ENCODE data around the gene PRPF4.
"Not testable (repeated sequence)": the region's sequence is repeated elsewhere in the genome, so short reads cannot be mapped to it uniquely, and the experiment has no call there.

Gene PRPF4

DNA sequence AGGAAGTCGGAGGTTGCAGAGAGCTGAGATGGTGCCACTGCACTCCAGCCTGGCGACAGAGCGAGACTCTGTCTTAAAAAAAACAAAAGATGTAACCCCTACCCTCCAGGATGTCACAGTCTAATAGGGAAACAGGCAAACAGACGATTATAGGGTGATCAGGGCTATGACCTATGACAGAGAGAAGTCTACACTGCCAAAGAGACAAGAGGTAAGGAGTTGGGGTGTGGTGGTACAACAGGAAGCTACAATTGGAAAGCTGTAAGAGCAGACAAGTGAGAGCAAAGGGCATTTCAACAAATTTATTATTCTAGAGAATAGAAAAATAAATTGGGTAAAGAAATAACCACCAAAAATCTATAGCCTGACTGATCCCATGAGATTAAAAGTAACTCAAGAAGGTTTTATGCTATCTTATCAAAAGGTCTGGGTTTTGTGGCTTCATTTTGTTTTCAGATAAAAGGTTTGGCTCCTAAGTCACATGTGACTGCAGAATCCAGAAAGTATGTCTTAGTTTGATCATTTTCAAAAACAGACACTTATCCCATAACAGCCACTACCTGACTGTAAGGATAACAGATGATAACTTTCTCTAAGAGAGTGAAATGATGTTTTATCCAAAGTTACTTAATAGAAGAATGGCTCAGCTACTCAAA is 7.4 kb upstream of the PRPF4 start:
- no peak for DNase-seq (ENCODE audit: low read depth, low spot score)

- DNase-seq (ENCODE audit: low read depth, low spot score), result no peak
These were observed 6.1 kb upstream of the PRPF4 start for GRCh38 chr9:113269355-113269754.

DNA sequence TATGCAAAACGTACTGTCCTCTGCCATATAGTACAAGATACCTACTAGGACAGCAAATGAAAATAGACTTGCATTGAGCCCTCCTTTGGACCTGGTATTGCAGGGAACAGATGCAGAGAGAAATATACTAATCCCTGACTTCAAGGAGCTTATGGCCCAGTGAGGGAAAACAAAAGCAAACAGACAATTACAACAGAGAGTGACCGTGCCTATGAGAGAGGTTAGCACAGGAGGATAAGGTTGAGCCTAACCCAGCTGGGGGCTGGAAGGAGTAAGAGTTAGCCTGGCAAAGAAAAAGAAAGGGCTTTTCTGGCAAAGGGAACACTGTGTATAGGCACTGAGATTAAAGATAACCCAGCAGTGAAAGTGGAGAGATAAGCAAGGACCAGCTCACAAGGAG is 5.6 kb upstream of the PRPF4 start:
- no peak for DNase-seq (ENCODE audit: low read depth, low spot score)

- DNase-seq (ENCODE audit: low read depth, low spot score), result no peak
These were observed 843 bp upstream of the PRPF4 start for GRCh38 chr9:113274474-113275156.

- no peak for DNase-seq (ENCODE audit: low read depth, low spot score)
These were observed 3.4 kb downstream of the PRPF4 start for GRCh38 chr9:113278840-113279239.

- no peak for DNase-seq (ENCODE audit: low read depth, low spot score)
These were observed 5.9 kb downstream of the PRPF4 start for GRCh38 chr9:113281356-113281755.

- no peak for DNase-seq (ENCODE audit: low read depth, low spot score)
These were observed 13.6 kb downstream of the PRPF4 start for GRCh38 chr9:113289091-113289490.

GRCh38 chr9:113290052-113290607 is 14.7 kb downstream of the PRPF4 start:
- no peak for DNase-seq (ENCODE audit: low read depth, low spot score)

DNA sequence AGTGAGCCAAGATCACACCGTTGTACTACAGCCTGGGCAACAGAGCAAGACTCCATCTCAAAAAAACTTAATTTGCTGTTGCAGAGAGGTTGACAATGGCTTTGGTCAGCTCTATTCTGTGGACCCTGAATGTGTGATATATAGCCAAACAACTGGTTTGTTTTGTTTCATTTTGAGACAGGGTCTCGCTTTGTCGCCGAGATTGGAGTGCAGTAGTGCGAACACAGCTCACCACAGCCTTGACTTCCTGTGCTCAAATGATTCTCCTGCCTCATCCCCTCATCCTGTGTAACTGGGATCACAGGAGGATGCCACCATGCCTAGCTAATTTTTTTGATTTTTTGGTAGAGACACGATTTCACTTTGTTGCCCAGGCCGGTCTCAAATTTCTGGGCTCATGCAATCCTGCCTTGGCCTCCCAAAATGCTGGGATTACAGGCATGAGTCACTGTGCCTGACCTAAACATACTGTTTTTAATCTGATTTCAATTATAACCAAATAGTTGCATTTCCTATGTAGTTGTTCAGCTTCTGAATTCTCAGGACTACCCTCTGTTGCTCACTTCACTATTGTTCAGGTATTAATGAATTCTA is 17.9 kb downstream of the PRPF4 start:
- no peak for DNase-seq (ENCODE audit: low read depth, low spot score)

GRCh38 chr9:113296247-113296646 is 20.8 kb downstream of the PRPF4 start:
- not testable (repeated sequence) for DNase-seq (ENCODE audit: low read depth, low spot score)

GRCh38 chr9:113296796-113297558 is 21.5 kb downstream of the PRPF4 start:
- no peak for DNase-seq (ENCODE audit: low read depth, low spot score)

DNA sequence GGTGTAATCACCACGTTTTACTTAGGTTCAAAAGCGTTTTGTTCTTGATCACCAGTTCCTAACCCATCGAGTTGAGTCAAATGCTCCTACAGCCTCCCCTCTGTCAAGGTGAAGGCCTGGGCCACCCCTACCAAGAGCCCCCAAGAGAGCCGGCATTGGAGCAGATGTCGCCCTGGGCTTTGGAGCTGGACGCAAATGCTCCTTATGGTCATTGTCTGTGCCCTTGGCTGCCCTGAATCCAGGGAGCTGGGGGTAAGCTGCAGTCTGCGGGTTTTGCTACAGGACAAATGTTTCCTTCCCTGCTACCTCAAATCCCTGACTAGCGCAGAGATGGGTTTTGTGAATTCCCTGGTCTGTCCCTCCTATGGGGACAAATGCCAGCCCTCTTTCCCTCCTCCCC is 22.9 kb downstream of the PRPF4 start:
- DNase-seq (ENCODE audit: low read depth, low spot score), result no peak

GRCh38 chr9:113298924-113299770 is 23.7 kb downstream of the PRPF4 start:
- no peak for DNase-seq (ENCODE audit: low read depth, low spot score)

DNA sequence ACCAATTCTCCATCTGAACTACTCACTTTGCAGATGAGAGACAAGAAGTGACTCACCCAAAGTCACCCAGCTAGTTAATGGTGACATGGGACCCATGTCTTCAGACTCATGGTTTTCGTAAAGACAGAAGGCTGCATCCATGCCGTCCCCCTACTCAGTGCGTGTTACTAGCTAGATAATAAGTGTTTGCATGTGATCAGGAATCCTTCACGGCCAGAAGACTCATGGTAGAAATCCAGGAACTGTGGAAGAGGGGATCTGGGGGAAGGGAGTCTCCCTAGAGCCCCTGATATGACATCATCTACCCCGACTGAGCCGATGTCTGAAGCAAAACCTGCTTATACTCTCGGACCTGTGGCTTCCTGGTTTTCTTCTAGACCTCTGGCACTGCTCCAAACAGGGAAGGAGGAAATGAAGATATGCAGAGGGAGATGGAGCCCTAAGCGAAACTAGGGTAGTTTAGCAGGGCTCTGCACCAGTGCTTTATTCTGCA is 24.4 kb downstream of the PRPF4 start:
- no peak for DNase-seq (ENCODE audit: low read depth, low spot score)

DNA sequence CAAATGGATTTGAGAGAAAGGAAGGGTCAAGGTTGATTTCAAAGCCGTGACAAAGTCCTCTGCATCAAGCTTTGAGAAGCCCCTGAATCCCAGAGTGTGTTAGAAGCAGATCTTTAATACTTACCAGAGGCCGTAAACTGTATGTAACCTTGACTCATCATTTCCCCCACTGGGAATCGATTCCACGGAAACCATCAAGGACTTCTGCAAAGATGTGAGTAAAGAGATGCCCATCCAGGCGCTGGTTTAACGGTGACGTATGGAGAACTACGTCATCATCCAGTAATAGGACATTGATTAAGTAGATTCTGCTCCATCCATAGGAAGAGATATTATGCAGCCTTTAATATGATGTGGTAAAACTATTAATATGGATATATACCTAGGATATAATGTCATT is 26.1 kb downstream of the PRPF4 start:
- no peak for DNase-seq (ENCODE audit: low read depth, low spot score)

- DNase-seq (ENCODE audit: low read depth, low spot score), result no peak
These were observed 27.4 kb downstream of the PRPF4 start, which contains the start of gene RNF183 for GRCh38 chr9:113302792-113303418. RNF183 (minus strand) TSS chr9:113303376; CDS start chr9:113298184, 5,192 bp downstream.

DNA sequence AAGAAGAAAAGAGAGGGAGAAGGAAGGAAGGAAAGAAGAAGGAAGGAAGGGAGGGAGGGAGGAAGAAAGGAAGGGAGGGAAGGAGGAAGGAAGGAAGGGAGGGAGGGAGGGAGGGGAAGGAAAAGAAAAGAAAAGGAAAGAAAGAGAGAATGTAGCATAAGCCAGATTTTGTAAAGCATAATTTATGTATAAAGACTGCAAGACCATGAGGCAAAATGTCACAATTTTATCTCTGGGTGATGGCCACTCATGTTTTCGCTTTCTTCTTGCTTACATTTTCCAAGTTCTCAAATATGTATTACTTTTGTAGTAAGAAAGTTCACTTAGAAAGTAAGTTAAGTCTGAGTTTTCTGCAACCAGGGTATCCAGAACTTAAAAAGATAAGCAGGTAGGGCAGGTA is 31.1 kb downstream of the PRPF4 start:
- no peak for DNase-seq (ENCODE audit: low read depth, low spot score)

- DNase-seq (ENCODE audit: low read depth, low spot score), result no peak
These were observed 32.0 kb downstream of the PRPF4 start for GRCh38 chr9:113307396-113307975.

GRCh38 chr9:113309204-113309813 is 33.9 kb downstream of the PRPF4 start:
- DNase-seq (ENCODE audit: low read depth, low spot score), result no peak

- DNase-seq (ENCODE audit: low read depth, low spot score), result no peak
These were observed 35.1 kb downstream of the PRPF4 start for GRCh38 chr9:113310538-113310937.

Data from activated naive CD8-positive, alpha-beta T cell treated with anti-CD3 and anti-CD28 coated beads, Interleukin-2, amount 50 U/mL, for 16 hours (primary cell).